T47D (cell line): ENCODE measurements around the gene ACTG1.

Source experiments
- DNase-seq, 2 experiments: peaks; one replicate each; pipeline versions ENCODE4 v3.0.0 to v3.0.0-alpha.2; 2011 to 2012; ENCODE audit warnings: low read depth in 1 of 2, low spot score in 1 of 2
- JUND ChIP-seq: IDR thresholded peaks from 2 replicates; pipeline ENCODE4 v1.6.1; 2012; ENCODE audit warnings: low read depth
- in situ Hi-C: cut with HindIII; loops from 2 replicates; pipeline ENCODE4 v1.10.0; 2016; ENCODE audit warnings: low sequenced_read_pairs, low pct_unique_long_range_greater_than_20kb

The ACTG1 gene

GRCh38 chr17:81512562-81513371 is at the start of gene ACTG1:
TSS of gene ACTG1 (minus strand) at chr17:81512799. CDS start at chr17:81512354, 445 bp downstream.
- no peak for TF ChIP-seq JUND
- peak; percentile 96 to 97 for DNase-seq
- in situ Hi-C loops: no loop called here

GRCh38 chr17:81561494-81561885 is 48.9 kb upstream of the ACTG1 start:
- in situ Hi-C loops: no loop called here
- DNase-seq: no peak
- TF ChIP-seq JUND: no peak

- TF ChIP-seq JUND: no peak
- no peak for DNase-seq
- in situ Hi-C loops: no loop called here
These were observed 46.6 kb upstream of the ACTG1 start for GRCh38 chr17:81558941-81559806.

- in situ Hi-C loops: no loop called here
- no peak for DNase-seq
- no peak for TF ChIP-seq JUND
These were observed 45.5 kb upstream of the ACTG1 start for GRCh38 chr17:81558115-81558468.

- DNase-seq: no peak
- no peak for TF ChIP-seq JUND
- in situ Hi-C loops: no loop called here
These were observed 44.9 kb upstream of the ACTG1 start for GRCh38 chr17:81557276-81558114.

GRCh38 chr17:81556863-81557262 is 44.3 kb upstream of the ACTG1 start:
- DNase-seq: no peak

GRCh38 chr17:81556175-81556691 is 43.6 kb upstream of the ACTG1 start:
- no peak for DNase-seq
- no peak for TF ChIP-seq JUND

More at GRCh38 chr17:81556863-81557262, 44.3 kb upstream of the ACTG1 start:
- in situ Hi-C loops: no loop called here
- TF ChIP-seq JUND: no peak

GRCh38 chr17:81553616-81554181 is 41.1 kb upstream of the ACTG1 start:
- in situ Hi-C loops: no loop called here
- peak in 1 of 2 experiments; percentile 57 for DNase-seq
- TF ChIP-seq JUND: no peak

More at GRCh38 chr17:81556175-81556691, 43.6 kb upstream of the ACTG1 start:
- in situ Hi-C loops: no loop called here

- TF ChIP-seq JUND: no peak
- in situ Hi-C loops: no loop called here
- DNase-seq: peak; percentile 96 to 99
These were observed 40.5 kb upstream of the ACTG1 start for GRCh38 chr17:81553018-81553615.

- TF ChIP-seq JUND: no peak
- in situ Hi-C loops: no loop called here
- DNase-seq: peak; percentile 88 to 95
These were observed 39.8 kb upstream of the ACTG1 start, which contains the start of gene FAAP100 for GRCh38 chr17:81552244-81553017. TSS of gene FAAP100 (minus strand) at chr17:81552353. CDS start at chr17:81552330, 23 bp downstream.
